HEK293T (cell line): ENCODE measurements around the gene GABPB2.
A peak's percentile ranks its signal among the peaks of the same experiment; 100 is the strongest.

ENCODE experiments used
- CTCF ChIA-PET: fragments of 350-600 bp; formaldehyde crosslinking; extraction: SDS; loops from one replicate; lab custom pipeline; 2021; ENCODE audit warnings: antibody characterized with exemption, inconsistent platforms; lab: Yijun Ruan, JAX
- POLR2A ChIA-PET: fragments of 350-600 bp; formaldehyde crosslinking; extraction: SDS; loops from one replicate; lab custom pipeline; 2020; ENCODE audit warnings: antibody characterized with exemption, inconsistent platforms; lab: Yijun Ruan, JAX
- DNase-seq: peaks from one replicate; pipeline ENCODE4 v3.0.0; 2012; ENCODE audit warnings: mixed read lengths; ENCODE audit errors: extremely low spot score
- ARNT ChIP-seq: fragments of 450-650 bp; IDR thresholded peaks from 2 replicates; pipeline ENCODE4 v1.6.1; 2017; ENCODE audit warnings: mild to moderate bottlenecking
- BHLHE40 ChIP-seq: fragments of 450-650 bp; IDR thresholded peaks from 2 replicates; pipeline ENCODE4 v1.6.1; 2016; ENCODE audit warnings: mild to moderate bottlenecking, moderate library complexity, borderline replicate concordance
- CTBP1 ChIP-seq: fragments of 450-650 bp; IDR thresholded peaks from 2 replicates; pipeline ENCODE4 v1.6.1; 2016; ENCODE audit warnings: borderline replicate concordance
- ELF4 ChIP-seq: fragments of 450-650 bp; IDR thresholded peaks from 2 replicates; pipeline ENCODE4 v1.6.1; 2017; ENCODE audit warnings: antibody characterized with exemption
- FOXA1 ChIP-seq: fragments of 450-650 bp; IDR thresholded peaks from 2 replicates; pipeline ENCODE4 v1.6.1; 2016; ENCODE audit warnings: mild to moderate bottlenecking
- FOXK2 ChIP-seq: fragments of 450-650 bp; IDR thresholded peaks from 2 replicates; pipeline ENCODE4 v1.6.1; 2016; ENCODE audit warnings: mild to moderate bottlenecking
- FOXM1 ChIP-seq: fragments of 450-650 bp; IDR thresholded peaks from 2 replicates; pipeline ENCODE4 v1.6.1; 2017; ENCODE audit warnings: mild to moderate bottlenecking, borderline replicate concordance
- HDGF ChIP-seq: fragments of 450-650 bp; IDR thresholded peaks from 2 replicates; pipeline ENCODE4 v1.6.1; 2017; ENCODE audit warnings: antibody characterized with exemption, borderline replicate concordance
- L3MBTL2 ChIP-seq: fragments of 450-650 bp; conservative IDR thresholded peaks from 2 replicates; pipeline ENCODE4 v1.6.1; 2016; ENCODE audit warnings: mild to moderate bottlenecking
- LEF1 ChIP-seq: fragments of 450-650 bp; IDR thresholded peaks from 2 replicates; pipeline ENCODE4 v1.6.1; 2017; ENCODE audit warnings: mild to moderate bottlenecking, borderline replicate concordance
- NFRKB ChIP-seq: fragments of 450-650 bp; IDR thresholded peaks from 2 replicates; pipeline ENCODE4 v1.6.1; 2016; ENCODE audit warnings: mild to moderate bottlenecking, moderate library complexity
- PKNOX1 ChIP-seq: fragments of 450-650 bp; IDR thresholded peaks from 2 replicates; pipeline ENCODE4 v1.6.1; 2016
- SP1 ChIP-seq: fragments of 450-650 bp; IDR thresholded peaks from 2 replicates; pipeline ENCODE4 v1.6.1; 2017
- SUZ12 ChIP-seq: fragments of 450-650 bp; IDR thresholded peaks from 2 replicates; pipeline ENCODE4 v1.6.1; 2016; ENCODE audit warnings: mild to moderate bottlenecking
- TARDBP ChIP-seq: fragments of 450-650 bp; IDR thresholded peaks from 2 replicates; pipeline ENCODE4 v1.6.1; 2016
- ZNF384 ChIP-seq: fragments of 450-650 bp; IDR thresholded peaks from 2 replicates; pipeline ENCODE4 v1.6.1; 2016

Gene GABPB2

GRCh38 chr1:151166505-151166956, 96.0 kb downstream of the GABPB2 start:
- CTCF ChIA-PET, result interaction anchor here (1.3 to 2.0 kb wide), 2 partner anchors 9 to 67 kb away, joined by 3 to 8 read pairs; partner anchors contain the start of gene TMOD4
- no peak for TF ChIP-seq ARNT
- TF ChIP-seq HDGF, result no peak
- peak; percentile 52; the same call in 1 of the 2 replicates for TF ChIP-seq L3MBTL2
- TF ChIP-seq PKNOX1, result no peak
- TF ChIP-seq CTBP1, result no peak
- TF ChIP-seq LEF1, result no peak
- no peak for TF ChIP-seq BHLHE40
- no peak for TF ChIP-seq ELF4
- TF ChIP-seq TARDBP, result no peak
- TF ChIP-seq FOXA1, result no peak
- TF ChIP-seq ZNF384, result peak; percentile 77
- TF ChIP-seq FOXM1, result no peak
- TF ChIP-seq SUZ12, result no peak
- no peak for TF ChIP-seq FOXK2
- TF ChIP-seq SP1, result no peak
- no peak for TF ChIP-seq NFRKB
- DNase-seq, result peak; percentile 39
- POLR2A ChIA-PET, result interaction anchor here (0.6 to 2.2 kb wide), 7 partner anchors 9 to 115 kb away, joined by 3 to 14 read pairs (median 4); partner anchors contain the start of genes TMOD4, VPS72 and ZNF687

- TF ChIP-seq CTBP1, result no peak
- TF ChIP-seq LEF1, result no peak
- no peak for TF ChIP-seq PKNOX1
- no peak for TF ChIP-seq HDGF
- no peak for TF ChIP-seq NFRKB
- no peak for TF ChIP-seq ZNF384
- ChIA-PET POLR2A (interaction anchor here (0.6 to 1.9 kb wide), 3 partner anchors 15 to 22 kb away, joined by 3 to 14 read pairs (median 4); partner anchors contain the start of gene VPS72), CTCF (interaction anchor here (1.3 kb wide), 1 partner anchor 9 kb away, joined by 3 read pairs; the partner anchor contains the start of gene TMOD4)
- no peak for DNase-seq
Observed at GRCh38 chr1:151167116-151167515, 96.6 kb downstream of the GABPB2 start.

- ChIA-PET POLR2A (interaction anchor here (0.8 to 1.5 kb wide), 5 partner anchors 8 to 156 kb away, joined by 3 to 9 read pairs (median 3); partner anchors contain the start of genes PI4KB, PSMD4 and VPS72), CTCF (no interaction called here)
- TF ChIP-seq HDGF, result no peak
- no peak for TF ChIP-seq CTBP1
- TF ChIP-seq ELF4, result no peak
- no peak for TF ChIP-seq FOXM1
- TF ChIP-seq NFRKB, result no peak
- no peak for TF ChIP-seq FOXK2
- no peak for TF ChIP-seq ARNT
- no peak for TF ChIP-seq TARDBP
- TF ChIP-seq BHLHE40, result no peak
- TF ChIP-seq SP1, result no peak
- no peak for TF ChIP-seq L3MBTL2
- TF ChIP-seq LEF1, result no peak
- no peak for TF ChIP-seq FOXA1
- no peak for TF ChIP-seq ZNF384
- DNase-seq, result no peak
Observed at GRCh38 chr1:151171190-151171589, 100.6 kb downstream of the GABPB2 start.
